HFFc6 (cell line): Measurements from ENCODE around the gene MVD. TPM values are rescaled to one million over a fixed set of nuclear protein-coding genes. Genes with fewer than 3 reads are reported as not detected.

Experiments used
- DNase-seq: peaks from one replicate; pipeline ENCODE4 v3.0.0-alpha.2; 2018
- H3K27ac Mint-ChIP-seq: 2 replicates; pipeline ENCODE4 v1.8.0; 2020; ENCODE audit warnings: mild to moderate bottlenecking, mixed read lengths
- H3K27me3 Mint-ChIP-seq: 2 replicates; pipeline ENCODE4 v1.8.0; 2021; ENCODE audit warnings: mild to moderate bottlenecking, moderate library complexity, mixed read lengths; ENCODE audit not compliant: insufficient read depth
- H3K36me3 Mint-ChIP-seq: 2 replicates; pipeline ENCODE4 v1.8.0; 2021; ENCODE audit warnings: low read depth, mixed read lengths
- H3K4me1 Mint-ChIP-seq: 2 replicates; pipeline ENCODE4 v1.8.0; 2020; ENCODE audit warnings: low read depth, mixed read lengths
- H3K4me3 Mint-ChIP-seq: 2 replicates; pipeline ENCODE4 v1.8.0; 2020; ENCODE audit warnings: mild to moderate bottlenecking, moderate library complexity, mixed read lengths
- H3K9me3 Mint-ChIP-seq: 2 replicates; pipeline ENCODE4 v1.8.0; 2020; ENCODE audit warnings: mild to moderate bottlenecking, mixed read lengths
- total RNA-seq, 6 experiments: library from RNA; stranded (reverse); fragmentation: NEBNext Ultra II Directional; extraction: Animal tissue kit (Norgen Biotek cat#: 25700); gene quantifications; 2 replicates in 1 of 6; 3 replicates in 5 of 6; pipeline ENCODE4 v1.2.3, GENCODE V29; 2021
- TF ChIP-seq, protein P1 (sequence below): fragments of 200-600 bp; sonication (generic); IDR thresholded peaks from 2 replicates; pipeline ENCODE4 v1.5.0; 2021; ENCODE audit warnings: antibody characterized with exemption, mild to moderate bottlenecking

The MVD gene
- total RNA-seq, 6 experiments from 2014 or later = 21.1 to 28.0 (median 24.0) TPM

- H3K27me3 Mint-ChIP-seq = no peaks in the 10 kb centered on the region
- no peak overlapping the region for H3K4me3 Mint-ChIP-seq
- no peak for DNase-seq
- H3K4me1 Mint-ChIP-seq = no peaks in the 10 kb centered on the region
- no peaks in the 10 kb centered on the region for H3K36me3 Mint-ChIP-seq
- H3K27ac Mint-ChIP-seq = no peak overlapping the region
- TF ChIP-seq, protein P1, sequence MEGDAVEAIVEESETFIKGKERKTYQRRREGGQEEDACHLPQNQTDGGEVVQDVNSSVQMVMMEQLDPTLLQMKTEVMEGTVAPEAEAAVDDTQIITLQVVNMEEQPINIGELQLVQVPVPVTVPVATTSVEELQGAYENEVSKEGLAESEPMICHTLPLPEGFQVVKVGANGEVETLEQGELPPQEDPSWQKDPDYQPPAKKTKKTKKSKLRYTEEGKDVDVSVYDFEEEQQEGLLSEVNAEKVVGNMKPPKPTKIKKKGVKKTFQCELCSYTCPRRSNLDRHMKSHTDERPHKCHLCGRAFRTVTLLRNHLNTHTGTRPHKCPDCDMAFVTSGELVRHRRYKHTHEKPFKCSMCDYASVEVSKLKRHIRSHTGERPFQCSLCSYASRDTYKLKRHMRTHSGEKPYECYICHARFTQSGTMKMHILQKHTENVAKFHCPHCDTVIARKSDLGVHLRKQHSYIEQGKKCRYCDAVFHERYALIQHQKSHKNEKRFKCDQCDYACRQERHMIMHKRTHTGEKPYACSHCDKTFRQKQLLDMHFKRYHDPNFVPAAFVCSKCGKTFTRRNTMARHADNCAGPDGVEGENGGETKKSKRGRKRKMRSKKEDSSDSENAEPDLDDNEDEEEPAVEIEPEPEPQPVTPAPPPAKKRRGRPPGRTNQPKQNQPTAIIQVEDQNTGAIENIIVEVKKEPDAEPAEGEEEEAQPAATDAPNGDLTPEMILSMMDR = no peak
- no peaks in the 10 kb centered on the region for H3K9me3 Mint-ChIP-seq
These were observed 7.1 kb downstream of the MVD start for GRCh38 chr16:88655733-88656281.

DNA sequence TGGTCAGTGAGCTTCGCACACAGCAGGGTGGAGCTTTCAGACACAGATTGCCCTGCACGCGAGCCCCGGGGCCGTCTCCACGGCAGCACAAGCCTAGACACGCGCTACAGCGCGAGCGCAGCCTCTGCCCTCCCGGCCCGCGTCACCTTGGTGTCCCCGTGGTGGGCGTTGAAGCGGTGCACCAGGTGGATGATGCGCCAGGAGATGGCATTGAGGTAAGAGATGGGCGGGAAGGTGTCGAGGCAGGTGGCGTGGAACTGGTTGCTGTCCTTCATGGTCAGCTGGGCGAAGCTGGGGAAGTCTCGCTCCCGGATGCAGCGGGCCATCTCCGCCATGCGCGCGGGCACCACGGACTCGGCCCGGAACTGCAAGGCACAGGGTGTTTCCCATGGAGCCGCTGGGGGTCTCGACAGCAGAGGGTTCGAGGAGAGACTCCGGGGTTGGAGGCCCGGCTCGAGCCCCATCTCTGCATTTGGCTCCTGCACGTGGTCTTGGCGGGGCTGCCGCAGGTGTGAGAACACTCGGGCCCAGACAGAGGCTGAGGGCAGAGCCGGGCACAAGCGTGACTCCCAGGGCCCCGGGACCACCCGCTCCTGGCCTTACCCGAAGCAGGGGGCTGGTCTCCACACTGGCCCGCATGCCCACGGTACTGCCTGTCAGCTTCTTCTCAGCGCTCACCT is 7.7 kb downstream of the MVD start:
- Mint-ChIP-seq H3K27ac (no peak overlapping the region), H3K4me1 (no peaks in the 10 kb centered on the region), H3K36me3 (no peaks in the 10 kb centered on the region), H3K4me3 (no peak overlapping the region), H3K27me3 (no peaks in the 10 kb centered on the region), H3K9me3 (no peaks in the 10 kb centered on the region)
- TF ChIP-seq, protein P1 = no peak
- no peak for DNase-seq

GRCh38 chr16:88654363-88655052 is 8.4 kb downstream of the MVD start:
- H3K27ac Mint-ChIP-seq = no peak overlapping the region
- no peak overlapping the region for H3K4me3 Mint-ChIP-seq
- H3K9me3 Mint-ChIP-seq = no peaks in the 10 kb centered on the region
- DNase-seq = no peak
- H3K4me1 Mint-ChIP-seq = no peaks in the 10 kb centered on the region
- no peaks in the 10 kb centered on the region for H3K27me3 Mint-ChIP-seq
- H3K36me3 Mint-ChIP-seq = no peaks in the 10 kb centered on the region
- TF ChIP-seq, protein P1 = no peak

DNA sequence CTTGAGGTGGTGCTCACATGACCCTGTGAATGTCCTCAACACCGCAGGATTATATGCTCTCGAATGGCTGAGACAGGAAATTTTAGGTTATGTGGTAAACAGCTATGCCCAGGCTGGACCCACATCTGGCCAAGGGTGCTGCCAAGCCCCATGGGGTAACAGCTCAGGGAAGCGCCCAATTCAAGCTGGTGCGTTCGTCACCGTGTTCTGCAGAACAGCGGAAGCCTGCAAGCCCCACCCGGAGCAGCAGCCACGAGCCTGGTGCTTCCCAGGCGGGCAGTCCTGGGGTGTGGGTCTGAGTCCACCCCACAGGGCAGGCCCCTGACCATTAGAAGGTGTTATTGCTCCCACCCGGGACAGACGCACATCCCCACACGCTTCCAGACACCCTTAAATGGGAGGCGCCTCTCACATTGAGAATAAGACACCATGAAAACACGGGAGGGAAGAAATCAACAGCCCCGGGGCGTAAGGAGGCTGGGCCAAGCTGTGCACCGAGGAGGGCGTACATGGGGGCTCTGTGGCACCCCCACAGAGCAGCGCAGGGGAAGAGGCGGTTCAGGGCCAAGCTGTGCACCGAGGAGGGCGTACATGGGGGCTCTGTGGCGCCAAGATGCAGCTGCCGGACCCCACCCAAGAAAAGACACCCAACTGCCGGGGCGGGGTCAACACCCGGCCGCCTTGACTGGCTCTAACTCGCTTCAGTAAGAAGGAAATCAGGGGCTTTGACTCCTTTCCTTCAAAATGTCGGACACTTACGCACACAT is 9.1 kb downstream of the MVD start:
- Mint-ChIP-seq H3K9me3 (no peaks in the 10 kb centered on the region), H3K4me1 (no peaks in the 10 kb centered on the region), H3K27ac (no peak overlapping the region), H3K4me3 (no peak overlapping the region), H3K36me3 (no peaks in the 10 kb centered on the region; the same call in 1 of the 2 replicates), H3K27me3 (no peaks in the 10 kb centered on the region)
- TF ChIP-seq, protein P1 = no peak
- no peak for DNase-seq

DNA sequence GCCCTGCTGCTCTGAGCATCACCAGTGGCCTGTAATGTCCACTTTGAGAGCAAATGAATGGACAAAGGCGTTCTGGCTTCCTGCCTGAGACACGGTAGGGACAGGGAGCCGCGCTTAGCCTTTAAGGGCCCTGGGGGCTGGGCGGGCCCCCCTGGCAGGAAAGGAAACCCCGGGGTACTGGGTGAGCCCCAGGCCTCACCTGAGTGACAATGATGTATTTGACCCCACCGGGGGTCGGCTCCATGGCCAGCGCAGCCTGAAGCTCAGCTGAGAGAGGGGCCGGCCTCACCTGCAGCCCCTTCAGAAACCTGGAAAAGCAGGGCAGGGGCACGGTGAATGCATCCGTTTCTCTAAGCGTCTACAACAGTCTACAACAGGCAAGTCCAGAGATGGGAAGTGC is 9.8 kb downstream of the MVD start:
- DNase-seq = no peak
- Mint-ChIP-seq H3K27me3 (no peaks in the 10 kb centered on the region), H3K36me3 (no peaks in the 10 kb centered on the region; the same call in 1 of the 2 replicates), H3K27ac (no peak overlapping the region), H3K4me3 (no peak overlapping the region), H3K9me3 (no peaks in the 10 kb centered on the region), H3K4me1 (no peaks in the 10 kb centered on the region)
- TF ChIP-seq, protein P1 = no peak
